ENCODE measurements around the gene COX7A2L. TPM values are rescaled to one million over a fixed set of nuclear protein-coding genes. Genes with fewer than 3 reads are reported as not detected.

The COX7A2L gene
- total and polyA plus RNA-seq, 9 of the 15 experiments (the other 6 are each of a cell fraction or from before 2014, with no cell fraction given) = 118 to 481 (median 163) TPM

GRCh38 chr2:42312106-42312505, 48.9 kb downstream of the COX7A2L start:
- POLR2A ChIA-PET = interaction anchor here (0.6 to 0.7 kb wide), 2 partner anchors 433 to 1385 kb away, joined by 3 read pairs; no protein-coding TSS in a partner anchor
- no TSS peak for BruUV-seq (replicated peaks)

GRCh38 chr2:42310007-42310515, 51.0 kb downstream of the COX7A2L start:
- no peak for DNase-seq (ENCODE audit: extremely low read depth in 1 of 4, low spot score in 3 of 4)
- Histone ChIP-seq H2AFZ (ENCODE audit: low read depth, low read length) (no peak overlapping the region), H3K79me2 (ENCODE audit: control insufficient read depth, insufficient read depth, low read length) (no peaks in the 10 kb centered on the region), H3K9me3 (replicated peaks; ENCODE audit: control insufficient read depth, insufficient read depth, low read depth, low read length) (no peaks in the 10 kb centered on the region), H3K4me1 (replicated peaks in 1 of 2; ENCODE audit: control insufficient read depth in 2 of 2, insufficient read depth in 2 of 2, low read length in 2 of 2) (no peaks in the 10 kb centered on the region), H4K20me1 (replicated peaks; ENCODE audit: control insufficient read depth, insufficient read depth, low read length) (no peaks in the 10 kb centered on the region), H3K9ac (ENCODE audit: insufficient read depth in 1 of 2, low read depth in 2 of 2, low read length in 2 of 2) (no peak overlapping the region), H3K4me2 (ENCODE audit: insufficient read depth, low read length) (no peak overlapping the region), H3K4me3 (no peak overlapping the region), H3K36me3 (ENCODE audit: control insufficient read depth, insufficient read depth, low read length) (peaks cover 7% of the 10 kb centered on the region; the same call in 2 of the 3 replicates), H3K27ac (ENCODE audit: extremely low read depth, low read depth, low read length) (no peak overlapping the region), H3K27me3 (ENCODE audit: control insufficient read depth in 2 of 2, insufficient read depth in 2 of 2, low read length in 2 of 2) (no peaks in the 10 kb centered on the region), H3K9me1 (ENCODE audit: control insufficient read depth, insufficient read depth, low read length) (no peaks in the 10 kb centered on the region)
- ChIA-PET CTCF (ENCODE audit: low intra/inter-chr PET ratio) (no interaction called here), POLR2A (no interaction called here)
- BruUV-seq (replicated peaks) = no TSS peak
- no peak for FAIRE-seq
- WGBS (ENCODE audit: insufficient coverage, low coverage, missing lambda C conversion rate) = 88% methylated on average over 1 of the region's 1 CpG
- intact Hi-C loops (cut with micrococcal nuclease) (no loop called here), in situ Hi-C loops (cut with MboI) (no loop called here)
- ATAC-seq = no peak
- TF ChIP-seq DLX4 (CRISPR knock-in tag; IDR thresholded peaks at IDR 0.05) (no peak), SIN3A (IDR thresholded peaks at IDR 0.05; ENCODE audit: borderline replicate concordance in 2 of 2, control insufficient read depth in 1 of 2, low read depth in 2 of 2, low read length in 2 of 2) (no peak), TAL1 (IDR thresholded peaks at IDR 0.05) (no peak), ZC3H4 (CRISPR knock-in tag; IDR thresholded peaks at IDR 0.05; ENCODE audit: borderline replicate concordance) (no peak), E2F4 (CRISPR knock-in tag; IDR thresholded peaks at IDR 0.05; ENCODE audit: low read depth) (no peak), POU5F1 (IDR thresholded peaks at IDR 0.05; ENCODE audit: borderline replicate concordance, low read depth, low read length, partially characterized antibody) (no peak), FOXO4 (CRISPR knock-in tag; IDR thresholded peaks at IDR 0.05) (no peak), TFE3 (CRISPR knock-in tag; IDR thresholded peaks at IDR 0.05) (no peak), CBX8 (IDR thresholded peaks at IDR 0.05; ENCODE audit: borderline replicate concordance, extremely low read depth, low read depth, low read length, poor library complexity, severe bottlenecking) (no peak)

More at GRCh38 chr2:42312106-42312505, 48.9 kb downstream of the COX7A2L start:
- Histone ChIP-seq H3K4me2 (ENCODE audit: insufficient read depth, low read length) (no peak overlapping the region), H3K9ac (ENCODE audit: insufficient read depth in 1 of 2, low read depth in 2 of 2, low read length in 2 of 2) (no peak overlapping the region), H4K20me1 (replicated peaks; ENCODE audit: control insufficient read depth, insufficient read depth, low read length) (no peaks in the 10 kb centered on the region), H3K27me3 (ENCODE audit: control insufficient read depth in 2 of 2, insufficient read depth in 2 of 2, low read length in 2 of 2) (no peaks in the 10 kb centered on the region), H3K4me1 (replicated peaks in 1 of 2; ENCODE audit: control insufficient read depth in 2 of 2, insufficient read depth in 2 of 2, low read length in 2 of 2) (no peaks in the 10 kb centered on the region), H3K36me3 (ENCODE audit: control insufficient read depth, insufficient read depth, low read length) (peaks cover 14% of the 10 kb centered on the region; the same call in 2 of the 3 replicates), H2AFZ (ENCODE audit: low read depth, low read length) (no peak overlapping the region), H3K9me3 (replicated peaks; ENCODE audit: control insufficient read depth, insufficient read depth, low read depth, low read length) (no peaks in the 10 kb centered on the region), H3K9me1 (ENCODE audit: control insufficient read depth, insufficient read depth, low read length) (no peaks in the 10 kb centered on the region), H3K27ac (ENCODE audit: extremely low read depth, low read depth, low read length) (no peak overlapping the region), H3K4me3 (no peak overlapping the region), H3K79me2 (ENCODE audit: control insufficient read depth, insufficient read depth, low read length) (no peaks in the 10 kb centered on the region)
- CTCF ChIA-PET (ENCODE audit: low intra/inter-chr PET ratio) = no interaction called here
- WGBS (ENCODE audit: insufficient coverage, low coverage, missing lambda C conversion rate) = 74% methylated on average over 4 of the region's 4 CpGs
- DNase-seq (ENCODE audit: extremely low read depth in 1 of 4, low spot score in 3 of 4) = no peak
- FAIRE-seq = no peak
- ATAC-seq = no peak
- in situ Hi-C loops (cut with MboI) = no loop called here
- intact Hi-C loops (cut with micrococcal nuclease) = no loop called here
- no peak for TF ChIP-seq ILF3 (IDR thresholded peaks at IDR 0.05; ENCODE audit: borderline replicate concordance)
